Lung (tissue), 12 donors: ENCODE results near the gene KYNU. TPM values are rescaled to one million over a fixed set of nuclear protein-coding genes. Genes with fewer than 3 reads are reported as not detected.

Experiments
- ATAC-seq: fragments of 200-7000 bp; cut with Tn5 transposase; one replicate; pipeline ENCODE4 v1.9.1; 2020; ENCODE audit warnings: moderate number of reproducible peaks; ENCODE audit not compliant: insufficient read depth, low FRiP score
- DNase-seq, 3 donors: peaks; one replicate each; pipeline ENCODE4 v3.0.0-alpha.2; 2013 to 2017
- H3K27ac ChIP-seq, 2 donors: one replicate each; pipeline ENCODE4 v1.5.1; 2013; ENCODE audit warnings: mild to moderate bottlenecking in 2 of 2, moderate library complexity in 2 of 2, control low read depth in 1 of 2, inconsistent platforms in 1 of 2, low read depth in 1 of 2, low read length in 1 of 2
- H3K27me3 ChIP-seq, 3 donors: one replicate each; pipeline ENCODE4 v1.5.1; 2013; ENCODE audit warnings: low read length in 2 of 3; ENCODE audit not compliant: control insufficient read depth in 3 of 3, insufficient read depth in 3 of 3
- H3K36me3 ChIP-seq, 4 donors: one replicate each; pipeline ENCODE4 v1.5.1; 2013; ENCODE audit warnings: low read length in 4 of 4, mild to moderate bottlenecking in 1 of 4, moderate library complexity in 1 of 4; ENCODE audit not compliant: control insufficient read depth in 4 of 4, insufficient read depth in 4 of 4
- H3K4me1 ChIP-seq, 5 donors: one replicate each; pipeline ENCODE4 v1.5.1; 2013; ENCODE audit warnings: low read length in 5 of 5, mild to moderate bottlenecking in 2 of 5, moderate library complexity in 1 of 5; ENCODE audit not compliant: control insufficient read depth in 5 of 5, insufficient read depth in 5 of 5
- H3K4me3 ChIP-seq: one replicate; pipeline ENCODE4 v1.5.1; 2013; ENCODE audit warnings: mild to moderate bottlenecking, control low read depth, moderate library complexity
- H3K9ac ChIP-seq, 2 donors: one replicate each; pipeline ENCODE4 v1.5.1; 2013; ENCODE audit warnings: low read length in 2 of 2, control low read depth in 1 of 2; ENCODE audit not compliant: insufficient read depth in 1 of 2
- H3K9me3 ChIP-seq, 4 donors: one replicate each; pipeline ENCODE4 v1.5.1; 2013; ENCODE audit warnings: low read length in 3 of 4, mild to moderate bottlenecking in 1 of 4, moderate library complexity in 1 of 4; ENCODE audit not compliant: control insufficient read depth in 4 of 4, insufficient read depth in 3 of 4
- WGBS, 2 donors: extraction: QIAGEN DNeasy Blood & Tissue Kit; methylation state at CpG; one replicate each; pipeline ENCODE4 v1.1.7; 2013; 5-methylcytosine and 5-hydroxymethylcytosine counted together
- polyA plus RNA-seq, 2 donors: library from polyadenylated mRNA; stranded (reverse); fragments of 200-250 nt; gene quantifications; one replicate each; pipeline ENCODE4 v1.2.1, GENCODE V29; 2013
- total RNA-seq, 2 donors: library from RNA; depleted of rRNA in 1 of 2; stranded (reverse); fragments of >200 nt in 1 of 2; gene quantifications; one replicate each; pipeline ENCODE4 v1.2.1, GENCODE V29; 2014 to 2021
- TF ChIP-seq, protein P1 (sequence below): IDR thresholded peaks from 2 replicates; pipeline ENCODE4 v1.5.1; 2012; ENCODE audit warnings: mild to moderate bottlenecking; ENCODE audit errors: control extremely low read depth, extremely low read depth
- donor health status: control.
- donor health status: control.
- donor health status: Bipolar disorder and iron deficiency.
- donor health status: healthy.
- donor health status: DM: yes; HTN: yes; CAD: no.

Gene KYNU
- total and polyA plus RNA-seq, 4 donors, result 6.4 to 33.9 (median 17.1) TPM

- H3K4me1 ChIP-seq, result no peaks in the 10 kb centered on the region
- TF ChIP-seq, protein P1, sequence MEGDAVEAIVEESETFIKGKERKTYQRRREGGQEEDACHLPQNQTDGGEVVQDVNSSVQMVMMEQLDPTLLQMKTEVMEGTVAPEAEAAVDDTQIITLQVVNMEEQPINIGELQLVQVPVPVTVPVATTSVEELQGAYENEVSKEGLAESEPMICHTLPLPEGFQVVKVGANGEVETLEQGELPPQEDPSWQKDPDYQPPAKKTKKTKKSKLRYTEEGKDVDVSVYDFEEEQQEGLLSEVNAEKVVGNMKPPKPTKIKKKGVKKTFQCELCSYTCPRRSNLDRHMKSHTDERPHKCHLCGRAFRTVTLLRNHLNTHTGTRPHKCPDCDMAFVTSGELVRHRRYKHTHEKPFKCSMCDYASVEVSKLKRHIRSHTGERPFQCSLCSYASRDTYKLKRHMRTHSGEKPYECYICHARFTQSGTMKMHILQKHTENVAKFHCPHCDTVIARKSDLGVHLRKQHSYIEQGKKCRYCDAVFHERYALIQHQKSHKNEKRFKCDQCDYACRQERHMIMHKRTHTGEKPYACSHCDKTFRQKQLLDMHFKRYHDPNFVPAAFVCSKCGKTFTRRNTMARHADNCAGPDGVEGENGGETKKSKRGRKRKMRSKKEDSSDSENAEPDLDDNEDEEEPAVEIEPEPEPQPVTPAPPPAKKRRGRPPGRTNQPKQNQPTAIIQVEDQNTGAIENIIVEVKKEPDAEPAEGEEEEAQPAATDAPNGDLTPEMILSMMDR, result no peak
- no peak overlapping the region for H3K27ac ChIP-seq
- H3K4me3 ChIP-seq, result no peak overlapping the region
- no peaks in the 10 kb centered on the region for H3K27me3 ChIP-seq
- ATAC-seq (no peak), DNase-seq (no peak)
- no peak overlapping the region for H3K9ac ChIP-seq
- no peaks in the 10 kb centered on the region for H3K9me3 ChIP-seq
- H3K36me3 ChIP-seq, result no peaks in the 10 kb centered on the region
- WGBS, 2 donors, result 92 to 94% methylated on average over 2 of the region's 2 CpGs
These were observed 35.7 kb upstream of the KYNU start for GRCh38 chr2:142841788-142842187.

- H3K9me3 ChIP-seq, result no peaks in the 10 kb centered on the region
- H3K9ac ChIP-seq, result no peak overlapping the region
- ATAC-seq (no peak), DNase-seq (no peak)
- H3K4me3 ChIP-seq, result no peak overlapping the region
- H3K27me3 ChIP-seq, result no peaks in the 10 kb centered on the region
- H3K36me3 ChIP-seq, result no peaks in the 10 kb centered on the region
- TF ChIP-seq, protein P1, result no peak
- H3K4me1 ChIP-seq, result no peaks in the 10 kb centered on the region
- H3K27ac ChIP-seq, result no peak overlapping the region
- 93 to 97% methylated on average over 1 of the region's 1 CpG for WGBS, 2 donors
These were observed 35.1 kb upstream of the KYNU start for GRCh38 chr2:142842369-142842768.

DNA sequence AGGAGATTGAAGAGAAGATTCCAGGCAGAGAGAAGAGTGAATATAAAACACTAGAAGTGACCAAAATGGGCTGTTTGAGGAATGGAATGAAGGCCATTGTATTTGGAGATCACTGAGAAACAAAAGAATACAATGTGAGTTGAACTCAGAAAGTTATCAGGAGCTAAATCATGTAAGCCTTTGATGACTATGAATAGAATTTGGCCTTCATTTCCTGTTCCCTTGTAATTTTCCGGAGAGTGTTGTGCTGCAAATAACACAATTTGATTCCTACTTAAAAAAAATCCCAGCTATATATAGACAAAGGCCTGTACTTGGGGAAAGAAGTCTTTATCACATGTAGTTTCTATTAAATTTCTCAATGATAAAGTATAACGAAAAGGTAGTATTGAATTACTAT, 33.7 kb upstream of the KYNU start:
- ATAC-seq (no peak), DNase-seq (peak in 1 of 3 donors; percentile 7)
- Histone ChIP-seq H3K4me1 (no peaks in the 10 kb centered on the region), H3K36me3 (no peaks in the 10 kb centered on the region), H3K9ac (no peak overlapping the region), H3K4me3 (no peak overlapping the region), H3K27me3 (no peaks in the 10 kb centered on the region), H3K27ac (no peak overlapping the region), H3K9me3 (no peaks in the 10 kb centered on the region)
- TF ChIP-seq, protein P1, result no peak
- WGBS, 2 donors, result 53 to 54% methylated on average over 2 of the region's 2 CpGs

DNA sequence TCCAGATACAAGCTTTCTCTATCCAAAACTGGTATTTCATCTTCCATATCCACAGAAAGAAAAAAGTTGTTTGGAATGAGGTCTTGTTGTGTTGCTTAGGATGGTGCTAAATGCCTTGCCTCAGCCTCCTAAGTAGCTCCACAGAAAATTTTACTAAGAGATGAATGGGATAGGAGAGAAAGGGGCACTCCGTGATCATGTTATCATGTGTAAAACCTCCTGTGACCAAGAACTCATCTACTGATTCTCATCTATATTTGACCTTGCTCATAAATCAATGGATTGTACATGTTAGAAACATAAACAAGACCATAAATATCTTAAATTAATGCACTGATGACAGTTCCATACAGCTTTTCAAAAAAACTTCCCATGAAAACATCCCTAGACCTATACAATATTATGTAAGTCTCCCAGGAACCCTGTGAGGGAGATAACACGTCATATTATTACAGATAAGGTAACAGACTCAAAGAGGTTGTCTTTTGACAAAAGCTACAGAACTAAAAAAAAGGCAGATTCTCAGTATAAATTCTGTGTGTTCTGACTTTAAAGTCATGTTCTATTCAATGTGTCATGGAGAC, 29.3 kb upstream of the KYNU start:
- TF ChIP-seq, protein P1, result no peak
- no peak overlapping the region for H3K27ac ChIP-seq
- no peaks in the 10 kb centered on the region for H3K9me3 ChIP-seq
- no peaks in the 10 kb centered on the region for H3K36me3 ChIP-seq
- H3K9ac ChIP-seq, result no peak overlapping the region
- no peaks in the 10 kb centered on the region for H3K4me1 ChIP-seq
- ATAC-seq (no peak), DNase-seq (no peak)
- no peaks in the 10 kb centered on the region for H3K27me3 ChIP-seq
- H3K4me3 ChIP-seq, result no peak overlapping the region
- 86 to 90% methylated on average over 2 of the region's 2 CpGs for WGBS, 2 donors
